Measurements from ENCODE around the gene FRMPD3.

Gene FRMPD3

GRCh38 chrX:107482046-107482445, 32.6 kb downstream of the FRMPD3 start:
- no peak for DNase-seq

DNA sequence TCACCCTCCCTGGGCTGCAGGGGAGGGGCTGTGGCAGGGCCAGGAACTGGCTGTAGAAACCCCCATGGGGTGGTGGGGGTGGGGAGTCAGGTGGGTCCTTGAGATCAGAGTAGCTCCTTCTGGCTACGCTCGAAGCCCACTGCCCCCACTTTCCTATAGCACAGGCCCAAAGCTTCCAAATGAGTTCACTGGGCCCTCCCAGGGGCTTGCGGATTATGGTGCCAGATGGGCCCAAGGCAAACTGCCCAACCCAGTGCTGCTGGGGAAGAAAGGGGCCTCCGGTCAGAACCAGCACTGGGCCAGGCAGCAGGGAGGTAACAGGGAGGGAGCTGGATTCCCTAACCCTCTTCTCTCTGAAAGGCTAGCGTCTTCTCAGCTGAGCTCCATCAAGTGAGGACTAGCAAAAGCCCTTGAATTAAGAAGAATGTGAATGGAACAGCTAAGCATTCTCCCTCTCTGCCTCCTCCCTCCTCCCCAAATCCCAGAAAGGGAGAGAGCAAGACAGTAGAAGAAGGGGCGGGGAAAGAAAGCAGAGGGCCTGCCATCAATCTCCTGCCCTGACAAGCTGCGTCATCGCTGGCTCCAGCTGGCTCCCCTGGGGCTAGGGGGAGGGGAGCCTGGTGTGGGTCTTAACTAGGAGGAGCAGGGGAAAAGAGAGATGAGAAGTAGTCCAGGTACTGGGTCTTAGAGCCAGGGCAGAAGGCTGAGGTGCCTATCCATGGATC, 34.7 kb downstream of the FRMPD3 start:
- peak; percentile 30 for DNase-seq

DNA sequence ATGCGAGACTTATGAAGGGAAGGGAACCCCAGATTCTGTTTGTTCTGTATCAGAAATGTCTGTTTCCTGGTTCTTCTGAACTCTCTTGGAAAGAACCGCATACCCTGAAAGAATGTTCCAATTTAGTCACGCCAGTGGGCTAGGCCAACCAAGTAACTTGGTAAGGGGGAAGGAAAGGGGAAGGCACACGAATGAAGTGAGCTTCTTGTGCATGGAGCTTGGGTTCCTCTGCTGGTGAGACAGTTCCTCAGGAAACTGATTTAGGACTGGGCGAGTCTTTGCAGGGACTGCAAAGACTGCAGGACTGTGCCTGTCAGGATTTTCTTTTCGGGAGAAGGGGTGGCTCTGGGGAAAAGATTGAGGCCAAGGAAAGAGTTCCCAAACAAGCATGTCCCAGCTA, 35.6 kb downstream of the FRMPD3 start:
- no peak for DNase-seq

GRCh38 chrX:107493141-107493540, 43.7 kb downstream of the FRMPD3 start:
- DNase-seq: no peak

GRCh38 chrX:107496786-107497185, 47.3 kb downstream of the FRMPD3 start:
- DNase-seq: no peak

Data from NCI-H1105 treated with DMSO at 0.1 percent for 48 hours (cell line).